ENCODE data around the gene BMP8B. TPM values are rescaled to one million over a fixed set of nuclear protein-coding genes. Genes with fewer than 3 reads are reported as not detected.

BMP8B gene
- total and polyA plus RNA-seq, 12 donors: 0.07 to 0.79 (median 0.22) TPM

DNA sequence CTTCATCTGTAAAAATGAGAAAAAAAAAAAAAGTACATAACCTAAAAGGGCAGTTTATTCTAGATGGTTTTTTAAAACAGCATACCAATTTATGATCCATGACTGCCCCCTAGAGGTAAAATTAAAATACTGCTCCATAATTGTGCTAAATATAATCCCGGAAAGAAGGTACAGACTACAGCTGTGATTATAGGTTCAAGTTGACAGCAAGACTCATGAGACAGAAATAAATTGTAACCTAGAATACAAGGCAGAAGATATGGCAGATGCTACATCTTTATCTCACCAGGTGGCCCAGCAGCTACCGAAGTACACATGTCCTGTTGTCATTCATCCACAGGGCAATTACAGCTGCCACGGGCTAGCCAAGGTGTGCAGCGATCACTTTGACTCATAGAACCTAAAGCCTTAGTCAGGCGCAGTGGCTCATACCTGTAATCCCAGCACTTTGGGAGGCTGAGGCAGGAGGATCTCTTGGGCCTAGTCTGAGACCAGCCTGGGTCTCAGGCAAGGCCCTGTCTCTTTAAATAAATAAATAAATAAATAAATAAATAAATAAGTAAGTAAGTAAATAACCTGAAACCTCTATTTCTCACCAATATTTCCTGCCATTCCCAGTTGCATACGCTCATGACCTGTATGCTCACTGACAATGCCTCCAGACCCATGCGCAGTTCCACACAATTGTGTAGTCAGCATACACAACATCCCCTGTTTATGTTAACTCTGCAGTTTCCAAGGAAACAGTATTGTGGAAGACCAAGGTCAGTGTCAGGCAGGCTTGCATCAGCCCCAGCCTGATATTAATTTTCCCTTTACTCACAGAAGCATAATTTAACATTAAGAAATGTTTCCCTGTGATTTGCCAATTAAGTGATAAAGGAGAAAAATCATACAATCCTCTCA, 68.3 kb downstream of the BMP8B start:
- Histone ChIP-seq H3K9me3 (no peaks in the 10 kb centered on the region), H3K27ac (no peak overlapping the region), H3K27me3 (peaks cover 0 to 51% (median 30%) of the 10 kb centered on the region in 7 donors), H3K4me1 (peaks cover 0 to 4% (median 0%) of the 10 kb centered on the region in 9 donors), H3K36me3 (no peaks in the 10 kb centered on the region), H3K4me3 (no peak overlapping the region)
- TF ChIP-seq, protein P1, sequence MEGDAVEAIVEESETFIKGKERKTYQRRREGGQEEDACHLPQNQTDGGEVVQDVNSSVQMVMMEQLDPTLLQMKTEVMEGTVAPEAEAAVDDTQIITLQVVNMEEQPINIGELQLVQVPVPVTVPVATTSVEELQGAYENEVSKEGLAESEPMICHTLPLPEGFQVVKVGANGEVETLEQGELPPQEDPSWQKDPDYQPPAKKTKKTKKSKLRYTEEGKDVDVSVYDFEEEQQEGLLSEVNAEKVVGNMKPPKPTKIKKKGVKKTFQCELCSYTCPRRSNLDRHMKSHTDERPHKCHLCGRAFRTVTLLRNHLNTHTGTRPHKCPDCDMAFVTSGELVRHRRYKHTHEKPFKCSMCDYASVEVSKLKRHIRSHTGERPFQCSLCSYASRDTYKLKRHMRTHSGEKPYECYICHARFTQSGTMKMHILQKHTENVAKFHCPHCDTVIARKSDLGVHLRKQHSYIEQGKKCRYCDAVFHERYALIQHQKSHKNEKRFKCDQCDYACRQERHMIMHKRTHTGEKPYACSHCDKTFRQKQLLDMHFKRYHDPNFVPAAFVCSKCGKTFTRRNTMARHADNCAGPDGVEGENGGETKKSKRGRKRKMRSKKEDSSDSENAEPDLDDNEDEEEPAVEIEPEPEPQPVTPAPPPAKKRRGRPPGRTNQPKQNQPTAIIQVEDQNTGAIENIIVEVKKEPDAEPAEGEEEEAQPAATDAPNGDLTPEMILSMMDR (IDR thresholded peaks at IDR 0.05): peak; percentile 56 to 82 (median 73)
- intact Hi-C loops (cut with DNase I): loop anchor here in 5 of 10 donors (2.0 to 5.0 kb wide), 6 partner anchors 48 to 118 kb away; partner anchors contain the start of gene NT5C1A (in 1 of the 5)
- WGBS, 2 donors: 40 to 43% methylated on average over 7 of the region's 7 CpGs
- peak in 5 of 8 donors; percentile 47 to 72 (median 59) for ATAC-seq
- no peak for DNase-seq

DNA sequence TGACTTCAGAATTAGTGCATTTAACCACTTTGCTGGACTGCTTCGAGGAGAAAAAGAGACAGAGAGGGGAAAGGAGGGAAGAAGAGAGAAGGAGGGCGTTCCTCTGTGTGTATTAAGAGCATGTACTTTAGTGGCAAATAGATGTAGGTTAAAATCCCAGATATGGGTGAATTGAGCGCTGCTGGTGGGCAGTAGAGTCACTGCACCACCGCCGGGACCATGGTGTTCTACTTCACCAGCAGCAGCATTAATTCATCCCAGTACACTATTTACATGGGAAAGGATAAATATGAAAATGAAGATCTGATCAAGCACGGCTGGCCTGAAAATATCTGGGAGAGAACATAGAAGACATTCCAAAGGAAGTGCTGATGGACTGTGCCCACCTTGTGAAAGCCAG, 70.9 kb downstream of the BMP8B start:
- peaks cover 0 to 4% (median 0%) of the 10 kb centered on the region in 9 donors for H3K4me1 ChIP-seq
- no peaks in the 10 kb centered on the region for H3K36me3 ChIP-seq
- TF ChIP-seq, protein P1 (IDR thresholded peaks at IDR 0.05): no peak
- no peak for ATAC-seq
- intact Hi-C loops (cut with DNase I): loop anchor here in 5 of 10 donors (2.0 to 10.0 kb wide), 3 partner anchors 53 to 111 kb away; no protein-coding TSS in a partner anchor
- no peak for DNase-seq
- H3K27ac ChIP-seq: no peak overlapping the region
- peaks cover 0 to 38% (median 17%) of the 10 kb centered on the region in 7 donors for H3K27me3 ChIP-seq
- 46 to 54% methylated on average over 6 of the region's 6 CpGs for WGBS, 2 donors
- H3K4me3 ChIP-seq: no peak overlapping the region
- no peaks in the 10 kb centered on the region for H3K9me3 ChIP-seq

DNA sequence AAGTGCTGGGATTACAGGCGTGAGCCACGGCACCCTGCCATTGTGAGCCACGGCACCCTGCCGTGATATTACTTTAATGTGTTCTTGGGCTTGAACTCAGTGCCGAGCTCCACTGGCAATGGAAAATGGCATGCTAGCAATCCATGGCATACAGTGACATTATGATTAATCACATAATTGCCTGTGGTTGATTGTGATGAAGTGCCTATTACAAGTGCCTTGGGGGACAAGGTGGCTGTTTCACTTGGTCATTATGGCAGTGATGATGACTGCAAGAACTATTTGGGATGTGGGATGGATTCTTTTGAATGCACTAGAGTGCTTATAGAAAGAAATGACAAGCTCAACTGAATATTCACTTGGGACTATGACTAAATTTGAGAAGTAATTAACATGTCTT, 75.1 kb downstream of the BMP8B start:
- ATAC-seq (no peak), DNase-seq (no peak)
- TF ChIP-seq, protein P1 (IDR thresholded peaks at IDR 0.05): no peak
- no peak overlapping the region for H3K4me3 ChIP-seq
- H3K36me3 ChIP-seq: no peaks in the 10 kb centered on the region
- intact Hi-C loops (cut with DNase I): loop anchor here in 3 of 10 donors (5.0 to 10.0 kb wide), 4 partner anchors 36 to 106 kb away; no protein-coding TSS in a partner anchor
- 91 to 93% methylated on average over 5 of the region's 5 CpGs for WGBS, 2 donors
- H3K27me3 ChIP-seq: peaks cover 0 to 41% (median 30%) of the 10 kb centered on the region in 7 donors
- H3K4me1 ChIP-seq: peaks cover 0 to 3% (median 0%) of the 10 kb centered on the region in 9 donors
- no peak overlapping the region for H3K27ac ChIP-seq
- no peaks in the 10 kb centered on the region for H3K9me3 ChIP-seq

DNA sequence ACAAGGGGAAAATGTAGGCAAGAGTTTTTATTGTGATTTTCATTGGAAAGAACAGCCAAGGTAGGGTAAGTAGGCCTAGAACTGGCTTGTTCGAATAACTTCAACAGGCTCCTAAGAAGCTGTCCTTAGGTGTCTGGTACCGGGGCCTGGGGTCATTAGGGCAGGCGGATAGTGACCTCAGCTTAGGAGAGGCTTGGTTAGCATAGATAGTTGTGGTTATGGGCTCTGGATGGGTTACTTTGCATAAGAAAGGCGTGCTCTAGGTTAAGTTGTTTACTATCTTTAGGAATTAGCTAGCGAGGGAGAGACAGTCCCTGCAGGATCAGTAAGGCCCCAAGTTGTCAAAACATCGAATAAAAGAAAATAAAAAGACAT, 76.7 kb downstream of the BMP8B start:
- TF ChIP-seq, protein P1 (IDR thresholded peaks at IDR 0.05): no peak
- intact Hi-C loops (cut with DNase I): loop anchor here in 3 of 10 donors (5.0 to 10.0 kb wide), 4 partner anchors 35 to 105 kb away; no protein-coding TSS in a partner anchor
- Histone ChIP-seq H3K27me3 (peaks cover 0 to 26% (median 19%) of the 10 kb centered on the region in 7 donors), H3K36me3 (no peaks in the 10 kb centered on the region), H3K4me3 (no peak overlapping the region), H3K27ac (no peak overlapping the region), H3K9me3 (no peaks in the 10 kb centered on the region), H3K4me1 (peaks cover 0 to 3% (median 0%) of the 10 kb centered on the region in 9 donors)
- WGBS, 2 donors: 76 to 78% methylated on average over 6 of the region's 6 CpGs
- DNase-seq (no peak), ATAC-seq (no peak)
